Stomach (tissue), 9 donors: ENCODE results near the gene KLHDC7B. TPM values are rescaled to one million over a fixed set of nuclear protein-coding genes. Genes with fewer than 3 reads are reported as not detected.

Experiments used
- DNase-seq, 2 donors: peaks; one replicate each; pipeline versions ENCODE4 v3.0.0 to v3.0.0-alpha.2; 2013 to 2019
- H3K27ac ChIP-seq, 5 donors: fragments of 200-600 bp in 4 of 5; sonication (generic) in 4 of 5; one replicate each; pipeline ENCODE4 v1.5.1; 2013 to 2019; ENCODE audit warnings: mild to moderate bottlenecking in 1 of 5, moderate library complexity in 1 of 5
- H3K27me3 ChIP-seq, 3 donors: fragments of 200-600 bp; sonication (generic); one replicate each; pipeline ENCODE4 v1.5.1; 2017 to 2019; ENCODE audit warnings: mixed run types in 1 of 3
- H3K36me3 ChIP-seq, 4 donors: fragments of 200-600 bp; sonication (generic); 1 replicate in 3 of 4; 2 replicates in 1 of 4; pipeline ENCODE4 v1.5.1; 2016 to 2019
- H3K4me1 ChIP-seq, 4 donors: fragments of 200-600 bp; sonication (generic); one replicate each; pipeline ENCODE4 v1.5.1; 2016 to 2019
- H3K4me3 ChIP-seq, 4 donors: fragments of 200-600 bp; sonication (generic) in 3 of 4; one replicate each; pipeline ENCODE4 v1.5.1; 2016 to 2019; ENCODE audit warnings: mild to moderate bottlenecking in 1 of 4
- H3K9me3 ChIP-seq, 4 donors: fragments of 200-600 bp; sonication (generic); one replicate each; pipeline ENCODE4 v1.5.1; 2016 to 2019
- EP300 ChIP-seq: sonication (generic); formaldehyde crosslinking; IDR thresholded peaks from one replicate; pipeline ENCODE4 v1.6.1; 2017; ENCODE audit warnings: antibody characterized with exemption
- POLR2A ChIP-seq, 4 donors: fragments of 450-650 bp; IDR thresholded peaks; one replicate each; pipeline ENCODE4 v1.6.1; 2016; ENCODE audit warnings: antibody characterized with exemption in 4 of 4, control low read depth in 2 of 4, mild to moderate bottlenecking in 1 of 4, moderate library complexity in 1 of 4
- POLR2AphosphoS5 ChIP-seq, 3 donors: sonication (generic); formaldehyde crosslinking; IDR thresholded peaks; one replicate each; pipeline ENCODE4 v1.6.1; 2016; ENCODE audit warnings: antibody characterized with exemption in 3 of 3
- WGBS, 5 donors: extraction: QIAGEN DNeasy Blood & Tissue Kit in 3 of 5; methylation state at CpG; one replicate each; pipeline versions ENCODE4 v1.1.5 to v1.1.7; 2013 to 2018; 5-methylcytosine and 5-hydroxymethylcytosine counted together
- intact Hi-C: fragments of 100-400 bp; cut with DNase I; formaldehyde crosslinking; loops from one replicate; pipeline ENCODE4 v1.15.1; 2023; ENCODE audit warnings: low total_unique reads
- polyA plus RNA-seq, 3 donors: library from polyadenylated mRNA; stranded (reverse); fragments of 200-250 nt; gene quantifications; one replicate each; pipeline ENCODE4 v1.2.3, GENCODE V29; 2013
- total RNA-seq, 5 donors: library from RNA; depleted of rRNA; stranded (reverse); fragments of >200 nt; gene quantifications; one replicate each; pipeline versions ENCODE4 v1.1.0 to v1.2.3, GENCODE V29; 2014 to 2016
- TF ChIP-seq, protein P1 (sequence below), 7 experiments: fragments of 450-650 bp in 4 of 7; fragments of 200-600 bp in 3 of 7; sonication (generic) in 3 of 7; IDR thresholded peaks; one replicate each; pipeline ENCODE4 v1.5.1; 2016 to 2019; ENCODE audit warnings: antibody characterized with exemption in 7 of 7, control low read depth in 2 of 7, mild to moderate bottlenecking in 1 of 7
- donor health status: healthy with polysubstance abuse.
- donor health status: Bipolar disorder and iron deficiency.
- donor health status: healthy.

Gene KLHDC7B
- total and polyA plus RNA-seq, 8 donors = 0.25 to 0.46 TPM; not detected in 6

DNA sequence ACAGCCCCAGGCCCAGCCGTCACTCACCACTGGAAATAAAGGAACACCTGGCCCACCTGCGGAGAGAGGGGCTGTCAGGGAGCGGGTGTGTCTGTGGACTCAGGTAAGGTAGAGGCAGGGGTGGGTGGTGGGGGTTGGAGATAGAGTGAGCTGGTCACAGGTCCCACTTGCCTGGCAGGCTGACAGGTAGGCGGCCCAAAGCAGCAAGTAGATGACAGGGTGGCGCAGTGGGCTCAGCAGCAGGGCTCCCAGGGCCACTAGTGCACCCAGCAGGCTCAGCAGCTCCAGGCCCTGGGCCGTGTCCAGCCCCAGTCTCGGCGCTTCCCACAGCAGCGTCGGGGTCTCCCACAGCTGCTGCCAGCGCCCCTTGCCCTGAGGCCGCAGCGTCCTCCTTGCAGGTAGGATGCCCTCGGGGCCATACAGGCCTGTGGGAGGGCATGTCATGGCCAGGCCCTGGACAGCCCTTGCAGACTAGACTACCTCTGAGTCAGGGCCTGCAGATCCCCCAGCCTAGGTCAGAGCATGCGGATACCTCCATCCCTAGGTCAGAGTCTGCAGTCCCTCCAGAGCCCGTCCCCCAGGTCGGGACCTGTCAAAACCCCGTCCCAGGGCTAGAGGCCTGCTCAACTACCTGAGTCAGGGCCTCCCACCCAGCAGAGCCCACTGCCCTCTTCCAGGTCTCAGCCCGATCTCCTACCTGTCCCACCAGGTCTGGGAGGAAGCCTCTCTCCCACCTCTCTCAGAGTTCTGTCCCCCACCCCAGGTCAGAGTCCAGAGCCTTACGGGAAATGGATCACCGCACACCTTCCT is 38.9 kb upstream of the KLHDC7B start:
- H3K4me1 ChIP-seq = peaks cover 23 to 46% (median 39%) of the 10 kb centered on the region in 4 donors
- intact Hi-C loops = loop anchor here (10.0 kb wide), 1 partner anchor 252 kb away; the partner anchor contains the start of gene HDAC10
- H3K9me3 ChIP-seq = no peaks in the 10 kb centered on the region
- 17 to 31% (median 18%) methylated on average over 15 to 21 of the region's 21 CpGs for WGBS, 5 donors
- no peaks in the 10 kb centered on the region for H3K27me3 ChIP-seq
- H3K36me3 ChIP-seq = peaks cover 27 to 49% (median 46%) of the 10 kb centered on the region in 4 donors
- H3K27ac ChIP-seq = peak overlapping the region; percentile 84 to 98 (median 88)
- TF ChIP-seq POLR2A (IDR thresholded peaks at IDR 0.05) = no peak
- no peak for TF ChIP-seq POLR2AphosphoS5 (IDR thresholded peaks at IDR 0.05)
- no peak for TF ChIP-seq EP300
- TF ChIP-seq, protein P1, sequence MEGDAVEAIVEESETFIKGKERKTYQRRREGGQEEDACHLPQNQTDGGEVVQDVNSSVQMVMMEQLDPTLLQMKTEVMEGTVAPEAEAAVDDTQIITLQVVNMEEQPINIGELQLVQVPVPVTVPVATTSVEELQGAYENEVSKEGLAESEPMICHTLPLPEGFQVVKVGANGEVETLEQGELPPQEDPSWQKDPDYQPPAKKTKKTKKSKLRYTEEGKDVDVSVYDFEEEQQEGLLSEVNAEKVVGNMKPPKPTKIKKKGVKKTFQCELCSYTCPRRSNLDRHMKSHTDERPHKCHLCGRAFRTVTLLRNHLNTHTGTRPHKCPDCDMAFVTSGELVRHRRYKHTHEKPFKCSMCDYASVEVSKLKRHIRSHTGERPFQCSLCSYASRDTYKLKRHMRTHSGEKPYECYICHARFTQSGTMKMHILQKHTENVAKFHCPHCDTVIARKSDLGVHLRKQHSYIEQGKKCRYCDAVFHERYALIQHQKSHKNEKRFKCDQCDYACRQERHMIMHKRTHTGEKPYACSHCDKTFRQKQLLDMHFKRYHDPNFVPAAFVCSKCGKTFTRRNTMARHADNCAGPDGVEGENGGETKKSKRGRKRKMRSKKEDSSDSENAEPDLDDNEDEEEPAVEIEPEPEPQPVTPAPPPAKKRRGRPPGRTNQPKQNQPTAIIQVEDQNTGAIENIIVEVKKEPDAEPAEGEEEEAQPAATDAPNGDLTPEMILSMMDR (IDR thresholded peaks at IDR 0.05) = no peak
- peak in 1 of 2 donors; percentile 62 for DNase-seq
- peak overlapping the region; percentile 76 to 99 (median 90) for H3K4me3 ChIP-seq

DNA sequence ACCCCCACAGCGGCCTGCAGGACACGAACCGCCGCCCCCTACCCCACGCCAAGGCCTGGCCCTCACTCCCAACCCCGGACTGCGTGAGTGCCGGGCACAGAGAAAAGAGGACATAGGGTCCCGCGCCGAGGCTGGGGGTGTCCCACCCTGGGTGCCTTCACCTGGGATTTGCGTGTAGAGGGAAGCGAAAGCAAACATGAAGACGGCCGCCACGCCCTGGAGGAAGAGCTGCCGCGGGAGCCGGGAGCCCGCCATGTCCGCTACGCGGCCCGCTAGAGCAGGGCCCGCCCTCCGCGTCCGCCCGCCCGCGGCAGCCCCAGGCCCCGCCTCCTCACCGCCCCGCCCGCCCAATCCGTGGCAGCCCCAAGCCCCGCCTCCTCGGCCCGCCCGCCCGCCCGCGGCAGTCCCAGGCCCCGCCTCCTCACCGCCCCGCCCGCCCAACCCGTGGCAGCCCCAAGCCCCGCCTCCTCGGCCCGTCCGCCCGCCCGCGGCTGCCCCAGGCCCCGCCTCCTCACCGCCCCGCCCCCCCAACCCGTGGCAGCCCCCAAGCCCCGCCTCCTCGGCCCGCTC is 38.2 kb upstream of the KLHDC7B start, which contains the start of gene LMF2:
Gene LMF2, minus strand, starts transcription at position 282 of the 570 bp plus-strand sequence. Its CDS starts 27 bp downstream, at position 255.
- peak within 1 kb of the TSS; percentile 81 to 99 (median 93) for H3K4me3 ChIP-seq
- H3K27ac ChIP-seq = peak within 1 kb of the TSS; percentile 91 to 99 (median 98)
- peak in 1 of 2 donors; percentile 94 for DNase-seq
- no peak for TF ChIP-seq EP300
- TF ChIP-seq POLR2A (IDR thresholded peaks at IDR 0.05) = no peak
- TF ChIP-seq, protein P1 (IDR thresholded peaks at IDR 0.05) = no peak
- TF ChIP-seq POLR2AphosphoS5 (IDR thresholded peaks at IDR 0.05) = peak in 2 of 3 donors; percentile 40 to 50
- H3K36me3 ChIP-seq = peaks cover 27 to 47% (median 44%) of the 10 kb centered on the region in 4 donors
- intact Hi-C loops = loop anchor here (10.0 kb wide), 1 partner anchor 253 kb away; the partner anchor contains the start of gene HDAC10
- H3K9me3 ChIP-seq = no peaks in the 10 kb centered on the region
- H3K4me1 ChIP-seq = peaks cover 23 to 50% (median 40%) of the 10 kb centered on the region in 4 donors
- 0 to 1% (median 1%) methylated on average over 11 to 57 of the region's 62 CpGs for WGBS, 5 donors
- H3K27me3 ChIP-seq = no peaks in the 10 kb centered on the region

DNA sequence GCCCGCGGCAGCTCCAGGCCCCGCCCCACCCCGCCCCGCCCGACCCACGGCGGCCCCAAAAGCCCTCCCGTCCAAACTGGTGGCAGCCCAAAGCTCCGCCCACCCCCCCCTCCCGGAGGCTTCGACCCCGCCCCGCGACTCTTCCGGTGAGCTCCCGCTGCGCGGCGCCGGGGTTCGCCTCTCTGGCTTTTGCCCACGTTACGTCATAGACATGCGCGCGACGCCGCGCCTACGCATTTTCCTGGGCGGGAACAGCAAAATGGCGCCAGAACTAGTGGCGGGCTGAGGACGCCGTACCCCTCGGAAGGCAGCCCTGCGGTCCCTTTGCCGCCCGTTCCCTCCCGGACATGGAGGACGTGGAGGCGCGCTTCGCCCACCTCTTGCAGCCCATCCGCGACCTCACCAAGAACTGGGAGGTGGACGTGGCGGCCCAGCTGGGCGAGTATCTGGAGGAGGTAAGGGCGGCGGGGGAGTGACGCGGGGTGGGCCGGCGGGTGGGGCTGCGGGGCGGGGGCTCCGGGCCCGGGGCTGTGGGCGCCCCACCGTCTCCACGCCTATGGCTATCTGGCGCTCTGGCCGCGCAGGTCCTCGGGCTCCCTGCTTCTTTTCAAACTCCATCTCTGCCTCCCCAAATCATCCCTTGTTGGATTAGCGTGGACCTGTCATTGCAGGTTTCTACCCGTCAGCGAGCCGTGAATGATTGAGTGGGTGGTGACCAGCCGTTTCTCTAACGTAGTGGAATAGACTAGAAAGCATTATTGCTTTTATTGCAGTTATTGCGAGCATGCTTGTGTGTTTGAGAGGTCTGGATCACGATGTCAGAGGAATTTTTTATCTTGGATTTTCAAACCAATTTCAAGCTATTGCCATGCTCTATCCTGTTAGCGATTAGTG is 37.5 kb upstream of the KLHDC7B start, which contains the start of gene NCAPH2:
Gene NCAPH2, plus strand, starts transcription at position 234 of the 894 bp plus-strand sequence. Its CDS starts 114 bp downstream, at position 348.
- peak; percentile 93 to 95 (median 94) for TF ChIP-seq POLR2AphosphoS5 (IDR thresholded peaks at IDR 0.05)
- TF ChIP-seq POLR2A (IDR thresholded peaks at IDR 0.05) = peak in 2 of 4 donors; percentile 38 to 44
- TF ChIP-seq, protein P1 (IDR thresholded peaks at IDR 0.05) = no peak
- Histone ChIP-seq H3K27me3 (no peaks in the 10 kb centered on the region), H3K36me3 (peaks cover 21 to 39% (median 38%) of the 10 kb centered on the region in 4 donors), H3K9me3 (no peaks in the 10 kb centered on the region), H3K4me3 (peak within 1 kb of the TSS; percentile 81 to 99 (median 93)), H3K27ac (peak within 1 kb of the TSS; percentile 91 to 99 (median 98)), H3K4me1 (peaks cover 23 to 50% (median 40%) of the 10 kb centered on the region in 4 donors)
- intact Hi-C loops = loop anchor here (10.0 kb wide), 1 partner anchor 253 kb away; the partner anchor contains the start of gene HDAC10
- WGBS, 5 donors = 0 to 1% (median 1%) methylated on average over 15 to 76 of the region's 76 CpGs
- DNase-seq = peak; percentile 98 to 99
